HCT116 (cell line): ENCODE measurements around the gene CSF3R. TPM values are rescaled to one million over a fixed set of nuclear protein-coding genes. Genes with fewer than 3 reads are reported as not detected.

Experiments used
- ATAC-seq: fragments of 200-7000 bp; cut with Tn5 transposase; 2 replicates; pipeline ENCODE4 v1.9.1; 2020; ENCODE audit warnings: mild to moderate bottlenecking, moderate library complexity
- BruUV-seq: library from RNA; stranded (reverse); fragments of 400-500 nt; replicated peaks from 2 replicates; lab custom pipeline; 2021; lab: Mats Ljungman, UMichigan
- CTCF ChIA-PET: fragments of 300-600 bp; sonication (Branson Sonifier 250); formaldehyde crosslinking; loops from one replicate; lab custom pipeline; 2021; ENCODE audit warnings: antibody characterized with exemption; lab: Charles Lee
- POLR2A ChIA-PET: fragments of 300-600, 350-600 bp; sonication (Branson Sonifier 250); formaldehyde crosslinking; loops from one replicate; lab custom pipeline; 2021; ENCODE audit warnings: antibody characterized with exemption; lab: Charles Lee
- RAD21 ChIA-PET, 2 experiments: fragments of 300-600 bp; sonication (Branson Sonifier 250); formaldehyde crosslinking; loops; one replicate each; lab custom pipeline; 2023; ENCODE audit warnings: low total read pairs in 2 of 2; ENCODE audit not compliant: uncharacterized antibody in 2 of 2, unreplicated experiment in 2 of 2, low non-redundant PET in 1 of 2; lab: Charles Lee
- DNase-seq: peaks from one replicate; pipeline ENCODE4 v3.0.0-alpha.2; 2010; ENCODE audit warnings: low read depth, low spot score
- H2AFZ ChIP-seq: fragments of 200-600 bp; shearing (Covaris generic), sonication (generic); 2 replicates; pipeline ENCODE4 v1.6.1; 2017; ENCODE audit warnings: low read depth, mixed run types, mixed read lengths, antibody characterized with exemption, low read length; ENCODE audit not compliant: poor library complexity, severe bottlenecking
- H3K27ac ChIP-seq: 2 replicates; pipeline ENCODE4 v1.5.1; 2012; ENCODE audit warnings: low read depth, low read length
- H3K27me3 ChIP-seq: fragments of 200-600 bp; sonication (generic); 2 replicates; pipeline ENCODE4 v1.6.1; 2016; ENCODE audit warnings: mixed run types, low read length, mixed read lengths; ENCODE audit not compliant: insufficient read depth
- H3K36me3 ChIP-seq, 2 experiments: fragments of 200-500 bp in 1 of 2; fragments of 200-600 bp in 1 of 2; sonication (Bioruptor generic) in 1 of 2; sonication (generic) in 1 of 2; 2 replicates each; pipeline versions ENCODE4 v1.5.1 to v1.6.1; 2014 to 2016; ENCODE audit warnings: low read length in 2 of 2, inconsistent platforms in 1 of 2, mixed read lengths in 1 of 2, mixed run types in 1 of 2; ENCODE audit not compliant: insufficient read depth in 2 of 2, control insufficient read depth in 1 of 2
- H3K4me1 ChIP-seq, 2 experiments: fragments of 200-600 bp in 1 of 2; sonication (generic) in 1 of 2; 2 replicates each; pipeline versions ENCODE4 v1.5.1 to v1.6.1; 2012 to 2017; ENCODE audit warnings: low read length in 2 of 2, inconsistent platforms in 1 of 2, mild to moderate bottlenecking in 1 of 2, mixed read lengths in 1 of 2, mixed run types in 1 of 2, moderate library complexity in 1 of 2; ENCODE audit not compliant: insufficient read depth in 2 of 2, control insufficient read depth in 1 of 2
- H3K4me2 ChIP-seq: fragments of 200-600 bp; sonication (generic); 2 replicates; pipeline ENCODE4 v1.6.1; 2017; ENCODE audit warnings: mixed run types, low read length, mixed read lengths
- H3K4me3 ChIP-seq, 2 experiments: fragments of 200-600 bp in 1 of 2; sonication (generic) in 1 of 2; replicated peaks in 1 of 2; 2 replicates each; pipeline ENCODE4 v1.5.1; 2011 to 2016; ENCODE audit warnings: low read length in 2 of 2, control low read depth in 1 of 2, low read depth in 1 of 2, mild to moderate bottlenecking in 1 of 2, mixed read lengths in 1 of 2, mixed run types in 1 of 2
- H3K79me2 ChIP-seq: fragments of 200-600 bp; sonication (generic); 2 replicates; pipeline ENCODE4 v1.6.1; 2017; ENCODE audit warnings: mild to moderate bottlenecking, mixed run types, low read length, moderate library complexity, mixed read lengths; ENCODE audit not compliant: insufficient read depth
- H3K9ac ChIP-seq: fragments of 200-600 bp; sonication (generic); 2 replicates; pipeline ENCODE4 v1.6.1; 2016; ENCODE audit warnings: low read length, mixed read lengths
- H3K9me2 ChIP-seq: fragments of 200-600 bp; sonication (generic), shearing (Covaris generic); 2 replicates; pipeline ENCODE4 v1.6.1; 2017; ENCODE audit warnings: mixed run types, mild to moderate bottlenecking, moderate library complexity; ENCODE audit not compliant: insufficient read depth
- H3K9me3 ChIP-seq, 2 experiments: fragments of 200-500 bp in 1 of 2; fragments of 200-600 bp in 1 of 2; sonication (Bioruptor generic) in 1 of 2; sonication (generic) in 1 of 2; 2 replicates each; pipeline ENCODE4 v1.6.1; 2014 to 2017; ENCODE audit warnings: low read length in 2 of 2, mixed read lengths in 2 of 2, inconsistent platforms in 1 of 2, low read depth in 1 of 2, mild to moderate bottlenecking in 1 of 2, mixed run types in 1 of 2, moderate library complexity in 1 of 2; ENCODE audit not compliant: control insufficient read depth in 1 of 2, insufficient read depth in 1 of 2
- H4K20me1 ChIP-seq: fragments of 200-600 bp; sonication (generic), shearing (Covaris generic); 2 replicates; pipeline ENCODE4 v1.6.1; 2017; ENCODE audit warnings: mixed run types, mild to moderate bottlenecking, moderate library complexity; ENCODE audit not compliant: insufficient read depth
- CBX3 ChIP-seq: IDR thresholded peaks from 2 replicates; pipeline ENCODE4 v1.6.1; 2012; ENCODE audit warnings: low read depth
- CTCF ChIP-seq, 3 experiments: fragments of 200-600 bp in 1 of 3; sonication (generic) in 1 of 3; IDR thresholded peaks in 2 of 3; conservative IDR thresholded peaks in 1 of 3; 2 replicates each; pipeline ENCODE4 v1.5.1; 2012 to 2017; ENCODE audit warnings: low read depth in 2 of 3, low read length in 2 of 3, antibody characterized with exemption in 1 of 3, borderline replicate concordance in 1 of 3, control low read depth in 1 of 3, mild to moderate bottlenecking in 1 of 3, mixed read lengths in 1 of 3, mixed run types in 1 of 3, moderate library complexity in 1 of 3; ENCODE audit not compliant: insufficient read depth in 1 of 3
- EZH2 ChIP-seq: fragments of 200-600 bp; sonication (generic); IDR thresholded peaks from 2 replicates; pipeline ENCODE4 v1.6.1; 2017; ENCODE audit warnings: antibody characterized with exemption, mixed run types
- EZH2phosphoT487 ChIP-seq: fragments of 200-600 bp; IDR thresholded peaks from 2 replicates; pipeline ENCODE4 v1.6.1; 2018; ENCODE audit warnings: antibody characterized with exemption, borderline replicate concordance
- FOSL1 ChIP-seq: IDR thresholded peaks from 2 replicates; pipeline ENCODE4 v1.6.1; 2012; ENCODE audit warnings: low read depth
- JUND ChIP-seq: IDR thresholded peaks from 2 replicates; pipeline ENCODE4 v1.6.1; 2012
- MAX ChIP-seq: IDR thresholded peaks from 2 replicates; pipeline ENCODE4 v1.6.1; 2012
- POLR2A ChIP-seq: IDR thresholded peaks from 2 replicates; pipeline ENCODE4 v1.7.0; 2011; ENCODE audit warnings: borderline replicate concordance; ENCODE audit not compliant: insufficient read depth, insufficient read length; ENCODE audit errors: extremely low read depth
- POLR2AphosphoS5 ChIP-seq: IDR thresholded peaks from 2 replicates; pipeline ENCODE4 v1.6.1; 2011; ENCODE audit warnings: mild to moderate bottlenecking, low read depth, low read length, moderate library complexity
- RAD21 ChIP-seq: IDR thresholded peaks from 2 replicates; pipeline ENCODE4 v1.6.1; 2012; ENCODE audit warnings: low read depth, mild to moderate bottlenecking
- REST ChIP-seq: IDR thresholded peaks from 2 replicates; pipeline ENCODE4 v1.6.1; 2012; ENCODE audit warnings: low read depth
- SIN3A ChIP-seq: IDR thresholded peaks from 2 replicates; pipeline ENCODE4 v1.6.1; 2012; ENCODE audit warnings: low read depth
- SP1 ChIP-seq: IDR thresholded peaks from 2 replicates; pipeline ENCODE4 v1.6.1; 2012; ENCODE audit warnings: low read depth
- SRF ChIP-seq: IDR thresholded peaks from 2 replicates; pipeline ENCODE4 v1.6.1; 2012; ENCODE audit warnings: low read depth
- TCF7L2 ChIP-seq: IDR thresholded peaks from 2 replicates; pipeline ENCODE4 v1.7.0; 2011; ENCODE audit warnings: borderline replicate concordance, inconsistent platforms; ENCODE audit not compliant: insufficient read depth, insufficient read length; ENCODE audit errors: extremely low read depth
- YY1 ChIP-seq: IDR thresholded peaks from 2 replicates; pipeline ENCODE4 v1.6.1; 2011; ENCODE audit warnings: low read length, low read depth, moderate library complexity, mild to moderate bottlenecking; ENCODE audit not compliant: insufficient replicate concordance; ENCODE audit errors: extremely low read depth
- ZFX ChIP-seq: fragments of 450-650 bp; IDR thresholded peaks from 2 replicates; pipeline ENCODE4 v1.6.1; 2017
- ZNF274 ChIP-seq: fragments of 200-500 bp; sonication (Bioruptor generic); IDR thresholded peaks from 2 replicates; pipeline ENCODE4 v1.6.1; 2014; ENCODE audit warnings: mild to moderate bottlenecking, low read depth, low read length, inconsistent platforms
- intact Hi-C: fragments of 100-400 bp; cut with micrococcal nuclease; formaldehyde crosslinking; loops from 2 replicates; pipeline ENCODE4 v1.10.0; 2022
- total RNA-seq: library from RNA; stranded (reverse); gene quantifications from one replicate; pipeline ENCODE4 v1.2.1, GENCODE V29; 2021; ENCODE audit not compliant: unreplicated experiment

CSF3R gene
- total RNA-seq, 1 experiment from 2014 or later: 0.32 TPM

- no peak for TF ChIP-seq EZH2phosphoT487
- no peak for TF ChIP-seq CBX3
Observed at GRCh38 chr1:36520771-36521420, 38.2 kb upstream of the CSF3R start (continued).

GRCh38 chr1:36520056-36520455 is 37.3 kb upstream of the CSF3R start:
- Histone ChIP-seq H3K79me2 (no peaks in the 10 kb centered on the region), H3K36me3 (no peaks in the 10 kb centered on the region), H4K20me1 (no peaks in the 10 kb centered on the region), H3K4me3 (no peak overlapping the region), H3K27ac (no peak overlapping the region), H3K9ac (no peak overlapping the region), H3K27me3 (no peaks in the 10 kb centered on the region), H3K4me2 (no peak overlapping the region), H3K9me3 (no peaks in the 10 kb centered on the region), H3K4me1 (peaks cover 0 to 5% of the 10 kb centered on the region in 2 experiments; a peak in 1 of 4 replicates), H2AFZ (no peak overlapping the region), H3K9me2 (no peaks in the 10 kb centered on the region)
- DNase-seq (no peak), ATAC-seq (no peak)
- intact Hi-C loops: no loop called here
- ChIA-PET CTCF (no interaction called here), RAD21 (no interaction called here), POLR2A (no interaction called here)
- TF ChIP-seq CBX3 (no peak), SIN3A (no peak), CTCF (IDR thresholded peaks at IDR 0.05 in 2 of 3, conservative IDR thresholded peaks at IDR 0.05 in 1 of 3; ENCODE audit: borderline replicate concordance in 1 of 3, insufficient read depth in 1 of 3, low read depth in 2 of 3, low read length in 2 of 3) (no peak), SP1 (no peak), ZFX (no peak), SRF (no peak), EZH2 (no peak), FOSL1 (no peak), EZH2phosphoT487 (no peak), ZNF274 (no peak), POLR2AphosphoS5 (no peak), REST (no peak), JUND (no peak), POLR2A (no peak), TCF7L2 (no peak), MAX (no peak), RAD21 (no peak), YY1 (no peak)
- no TSS peak for BruUV-seq
